Mesenchymal stem cell (in vitro differentiated cells and primary cell): ENCODE data around the gene PIGV.
A peak's percentile ranks its signal among the peaks of the same experiment; 100 is the strongest.

Experiments used
- DNase-seq: peaks from one replicate; pipeline ENCODE4 v3.0.0-alpha.2; 2013
- H2AFZ ChIP-seq: one replicate; pipeline ENCODE4 v1.6.1; 2013; ENCODE audit warnings: low read depth, mild to moderate bottlenecking, control low read depth, inconsistent platforms, low read length, moderate library complexity
- H2AK5ac ChIP-seq: 2 replicates; pipeline ENCODE4 v1.6.1; 2013; ENCODE audit warnings: low read length, moderate library complexity, mild to moderate bottlenecking, inconsistent platforms; ENCODE audit not compliant: severe bottlenecking
- H2BK120ac ChIP-seq: one replicate; pipeline ENCODE4 v1.6.1; 2013; ENCODE audit warnings: low read depth, mild to moderate bottlenecking, inconsistent platforms, low read length, moderate library complexity
- H2BK12ac ChIP-seq, 2 experiments: one replicate each; pipeline ENCODE4 v1.6.1; 2013; ENCODE audit warnings: inconsistent platforms in 2 of 2, low read length in 2 of 2, mild to moderate bottlenecking in 2 of 2, moderate library complexity in 2 of 2, control low read depth in 1 of 2
- H2BK15ac ChIP-seq: one replicate; pipeline ENCODE4 v1.6.1; 2013; ENCODE audit warnings: mild to moderate bottlenecking, low read depth, inconsistent platforms; ENCODE audit not compliant: poor library complexity, severe bottlenecking
- H2BK5ac ChIP-seq: 2 replicates; pipeline ENCODE4 v1.6.1; 2013; ENCODE audit warnings: low read depth, mild to moderate bottlenecking, low read length, control low read depth, inconsistent platforms; ENCODE audit not compliant: poor library complexity, severe bottlenecking
- H3K14ac ChIP-seq, 2 experiments: one replicate each; pipeline ENCODE4 v1.6.1; 2013; ENCODE audit warnings: inconsistent platforms in 2 of 2, low read length in 2 of 2, control low read depth in 1 of 2, mild to moderate bottlenecking in 1 of 2, moderate library complexity in 1 of 2
- H3K18ac ChIP-seq, 2 experiments: one replicate each; pipeline ENCODE4 v1.6.1; 2013; ENCODE audit warnings: inconsistent platforms in 2 of 2, low read length in 2 of 2, control low read depth in 1 of 2, low read depth in 1 of 2, mild to moderate bottlenecking in 1 of 2
- H3K23ac ChIP-seq, 2 experiments: one replicate each; pipeline ENCODE4 v1.6.1; 2013; ENCODE audit warnings: inconsistent platforms in 2 of 2, low read length in 2 of 2, mild to moderate bottlenecking in 2 of 2, moderate library complexity in 2 of 2, control low read depth in 1 of 2
- H3K27ac ChIP-seq: 2 replicates; pipeline ENCODE4 v1.5.1; 2013; ENCODE audit warnings: mild to moderate bottlenecking, moderate library complexity, low read length, control low read depth, inconsistent platforms; ENCODE audit not compliant: poor library complexity, severe bottlenecking
- H3K27me3 ChIP-seq, 2 experiments: 2 replicates each; pipeline versions ENCODE4 v1.6.1 to v1.7.0; 2013; ENCODE audit warnings: low read length in 2 of 2, mild to moderate bottlenecking in 2 of 2, moderate library complexity in 2 of 2, control low read depth in 1 of 2, inconsistent platforms in 1 of 2; ENCODE audit not compliant: control insufficient read depth in 1 of 2, insufficient read depth in 1 of 2
- H3K36me3 ChIP-seq, 2 experiments: 2 replicates each; pipeline versions ENCODE4 v1.6.1 to v1.7.0; 2013; ENCODE audit warnings: low read length in 2 of 2, control low read depth in 1 of 2, inconsistent platforms in 1 of 2, low read depth in 1 of 2, mild to moderate bottlenecking in 1 of 2; ENCODE audit not compliant: insufficient read depth in 2 of 2, control insufficient read depth in 1 of 2
- H3K4ac ChIP-seq, 2 experiments: one replicate each; pipeline ENCODE4 v1.6.1; 2013; ENCODE audit warnings: inconsistent platforms in 2 of 2, low read length in 2 of 2, mild to moderate bottlenecking in 2 of 2, moderate library complexity in 2 of 2, control low read depth in 1 of 2, low read depth in 1 of 2
- H3K4me1 ChIP-seq: 2 replicates; pipeline ENCODE4 v1.6.1; 2013; ENCODE audit warnings: low read depth, low read length, control low read depth; ENCODE audit not compliant: control insufficient read depth, insufficient read depth
- H3K4me2 ChIP-seq: 2 replicates; pipeline ENCODE4 v1.6.1; 2013; ENCODE audit warnings: low read length, mild to moderate bottlenecking, inconsistent platforms; ENCODE audit not compliant: poor library complexity, severe bottlenecking
- H3K4me3 ChIP-seq, 2 experiments: 2 replicates each; pipeline versions ENCODE4 v1.5.1 to v1.7.0; 2013; ENCODE audit warnings: low read length in 2 of 2, mild to moderate bottlenecking in 2 of 2, control low read depth in 1 of 2, low read depth in 1 of 2; ENCODE audit not compliant: insufficient read depth in 1 of 2
- H3K79me1 ChIP-seq: replicated peaks from 2 replicates; pipeline ENCODE4 v1.6.1; 2013; ENCODE audit warnings: mild to moderate bottlenecking, control low read depth, low read length, inconsistent platforms; ENCODE audit not compliant: poor library complexity, severe bottlenecking
- H3K9ac ChIP-seq: 2 replicates; pipeline ENCODE4 v1.7.0; 2013; ENCODE audit warnings: mild to moderate bottlenecking, low read length, moderate library complexity
- H3K9me3 ChIP-seq: 2 replicates; pipeline ENCODE4 v1.7.0; 2013; ENCODE audit warnings: mild to moderate bottlenecking, low read length; ENCODE audit not compliant: control insufficient read depth
- H4K8ac ChIP-seq: one replicate; pipeline ENCODE4 v1.6.1; 2013; ENCODE audit warnings: inconsistent platforms, mild to moderate bottlenecking, low read length, moderate library complexity
- H4K91ac ChIP-seq: one replicate; pipeline ENCODE4 v1.6.1; 2013; ENCODE audit warnings: mild to moderate bottlenecking, low read length, inconsistent platforms
- WGBS: methylation state at CpG from one replicate; pipeline ENCODE4 v1.1.7; 2013; ENCODE audit warnings: mixed read lengths; 5-methylcytosine and 5-hydroxymethylcytosine counted together

The PIGV gene

DNA sequence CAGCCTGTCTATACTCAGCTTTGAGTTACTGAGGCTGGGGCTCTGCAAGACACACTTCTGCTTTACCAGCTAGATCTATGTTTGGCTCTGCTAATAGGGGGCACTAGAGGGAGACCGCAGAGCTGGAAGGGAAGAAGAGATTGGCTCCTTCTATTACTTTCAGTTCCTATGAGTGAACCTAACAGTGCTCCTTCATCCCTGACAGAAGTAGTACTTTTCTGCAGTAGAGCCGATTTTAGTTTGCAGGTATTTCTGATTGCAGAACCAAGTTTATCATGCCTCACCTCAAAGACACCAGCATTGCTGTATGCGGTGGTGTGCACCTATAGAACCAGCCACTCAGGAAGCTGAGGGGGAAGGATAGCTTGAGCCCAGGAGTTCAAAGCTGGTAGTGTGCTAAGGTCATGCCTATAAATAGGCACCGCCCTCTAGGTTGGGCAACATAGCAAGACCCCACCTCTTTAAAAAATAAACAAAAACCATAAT lies 33.1 kb downstream of the PIGV start:
- H2BK5ac ChIP-seq = no peak overlapping the region
- H4K8ac ChIP-seq = no peak overlapping the region
- no peak overlapping the region for H3K27ac ChIP-seq
- H3K23ac ChIP-seq = no peak overlapping the region
- no peak overlapping the region for H2BK15ac ChIP-seq
- H2BK120ac ChIP-seq = no peak overlapping the region
- H3K4me1 ChIP-seq = peaks cover 3% of the 10 kb centered on the region
- DNase-seq = no peak
- no peaks in the 10 kb centered on the region for H3K27me3 ChIP-seq
- H3K4me2 ChIP-seq = no peak overlapping the region
- no peak overlapping the region for H3K4ac ChIP-seq
- H3K18ac ChIP-seq = no peak overlapping the region
- no peak overlapping the region for H3K14ac ChIP-seq
- H3K9me3 ChIP-seq = no peaks in the 10 kb centered on the region
- no peak overlapping the region for H4K91ac ChIP-seq
- H3K9ac ChIP-seq = no peak overlapping the region
- no peaks in the 10 kb centered on the region for H3K79me1 ChIP-seq
- H2AK5ac ChIP-seq = no peak overlapping the region
- H2BK12ac ChIP-seq = no peak overlapping the region
- H2AFZ ChIP-seq = no peak overlapping the region
- WGBS = 98% methylated on average over 4 of the region's 4 CpGs
- H3K36me3 ChIP-seq = no peaks in the 10 kb centered on the region
- no peak overlapping the region for H3K4me3 ChIP-seq

DNA sequence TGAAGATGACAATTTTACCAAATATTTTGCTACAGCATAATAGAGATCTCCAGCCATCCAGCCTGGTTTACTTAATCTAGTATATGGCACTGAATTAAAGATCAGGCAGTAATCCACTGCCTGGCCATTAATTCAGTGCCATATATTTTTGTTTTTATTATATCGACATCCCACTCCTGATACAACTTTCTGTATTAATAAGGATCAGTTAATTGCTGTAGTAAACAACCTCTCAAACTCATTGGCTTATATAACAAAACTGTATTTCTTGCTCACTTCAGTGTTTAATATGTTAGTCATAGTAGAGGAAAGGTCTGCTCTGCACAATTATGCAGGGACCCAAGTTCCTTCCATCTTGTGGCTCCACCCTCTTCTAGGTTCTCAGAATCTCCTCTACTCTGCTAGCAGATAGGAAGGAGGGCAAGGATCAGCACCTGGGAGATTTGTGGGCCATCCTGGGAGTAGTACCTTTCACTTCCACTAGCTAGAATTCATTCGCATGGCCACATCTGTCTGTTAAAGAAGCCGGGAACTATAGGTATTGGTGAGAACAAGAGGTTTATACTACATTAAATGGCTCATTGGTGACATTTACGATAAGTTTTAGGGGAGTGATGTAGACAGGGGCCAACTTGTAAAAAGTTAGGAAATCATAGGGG lies 35.1 kb downstream of the PIGV start:
- no peak overlapping the region for H2AFZ ChIP-seq
- no peak overlapping the region for H2BK15ac ChIP-seq
- H3K9me3 ChIP-seq = no peaks in the 10 kb centered on the region
- H3K23ac ChIP-seq = no peak overlapping the region
- H3K14ac ChIP-seq = no peak overlapping the region
- H3K4me3 ChIP-seq = no peak overlapping the region
- H3K9ac ChIP-seq = no peak overlapping the region
- H3K27ac ChIP-seq = no peak overlapping the region
- no peak overlapping the region for H3K4me2 ChIP-seq
- no peak overlapping the region for H2BK5ac ChIP-seq
- H3K27me3 ChIP-seq = no peaks in the 10 kb centered on the region
- WGBS = 97% methylated on average over 3 of the region's 4 CpGs
- H2BK120ac ChIP-seq = no peak overlapping the region
- no peak overlapping the region for H4K8ac ChIP-seq
- H3K18ac ChIP-seq = no peak overlapping the region
- no peak for DNase-seq
- H3K79me1 ChIP-seq = peaks cover 5% of the 10 kb centered on the region
- no peak overlapping the region for H4K91ac ChIP-seq
- H3K36me3 ChIP-seq = no peaks in the 10 kb centered on the region
- no peak overlapping the region for H2AK5ac ChIP-seq
- peaks cover 12% of the 10 kb centered on the region for H3K4me1 ChIP-seq
- H2BK12ac ChIP-seq = no peak overlapping the region
- H3K4ac ChIP-seq = no peak overlapping the region

DNA sequence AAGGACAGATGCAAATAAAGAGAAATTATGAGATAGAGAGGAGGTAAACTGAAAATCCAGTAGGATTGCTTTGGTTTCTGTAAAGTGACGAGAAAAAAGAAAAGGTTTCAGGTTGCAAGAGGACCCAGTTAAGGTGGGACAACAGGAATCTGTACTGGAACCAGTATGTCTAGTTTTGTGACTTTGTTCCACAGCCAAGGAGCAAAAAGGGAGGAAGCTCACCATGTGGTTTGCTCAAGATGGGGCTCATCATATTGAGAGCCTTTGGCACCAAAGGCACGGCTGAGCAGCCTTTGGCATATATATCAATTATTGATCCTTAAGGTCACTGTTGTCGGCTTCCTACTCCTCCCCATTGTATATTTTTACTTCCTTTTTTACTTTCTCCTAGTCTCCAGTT lies 37.0 kb downstream of the PIGV start:
- H2AK5ac ChIP-seq = no peak overlapping the region
- peaks cover 8% of the 10 kb centered on the region for H3K79me1 ChIP-seq
- DNase-seq = no peak
- H4K91ac ChIP-seq = no peak overlapping the region
- no peak overlapping the region for H2BK5ac ChIP-seq
- H4K8ac ChIP-seq = no peak overlapping the region
- no peak overlapping the region for H3K14ac ChIP-seq
- H3K4me1 ChIP-seq = peaks cover 22% of the 10 kb centered on the region
- no peak overlapping the region for H3K18ac ChIP-seq
- H3K4me2 ChIP-seq = no peak overlapping the region
- H3K9me3 ChIP-seq = no peaks in the 10 kb centered on the region
- no peak overlapping the region for H2BK120ac ChIP-seq
- H3K4me3 ChIP-seq = no peak overlapping the region
- no peaks in the 10 kb centered on the region for H3K27me3 ChIP-seq
- H3K27ac ChIP-seq = no peak overlapping the region
- no peak overlapping the region for H3K4ac ChIP-seq
- H3K36me3 ChIP-seq = peaks cover 0 to 5% of the 10 kb centered on the region in 2 experiments
- no peak overlapping the region for H3K9ac ChIP-seq
- WGBS = 95% methylated on average over 3 of the region's 3 CpGs
- H2BK15ac ChIP-seq = no peak overlapping the region
- H3K23ac ChIP-seq = no peak overlapping the region
- no peak overlapping the region for H2AFZ ChIP-seq
- H2BK12ac ChIP-seq = no peak overlapping the region

DNA sequence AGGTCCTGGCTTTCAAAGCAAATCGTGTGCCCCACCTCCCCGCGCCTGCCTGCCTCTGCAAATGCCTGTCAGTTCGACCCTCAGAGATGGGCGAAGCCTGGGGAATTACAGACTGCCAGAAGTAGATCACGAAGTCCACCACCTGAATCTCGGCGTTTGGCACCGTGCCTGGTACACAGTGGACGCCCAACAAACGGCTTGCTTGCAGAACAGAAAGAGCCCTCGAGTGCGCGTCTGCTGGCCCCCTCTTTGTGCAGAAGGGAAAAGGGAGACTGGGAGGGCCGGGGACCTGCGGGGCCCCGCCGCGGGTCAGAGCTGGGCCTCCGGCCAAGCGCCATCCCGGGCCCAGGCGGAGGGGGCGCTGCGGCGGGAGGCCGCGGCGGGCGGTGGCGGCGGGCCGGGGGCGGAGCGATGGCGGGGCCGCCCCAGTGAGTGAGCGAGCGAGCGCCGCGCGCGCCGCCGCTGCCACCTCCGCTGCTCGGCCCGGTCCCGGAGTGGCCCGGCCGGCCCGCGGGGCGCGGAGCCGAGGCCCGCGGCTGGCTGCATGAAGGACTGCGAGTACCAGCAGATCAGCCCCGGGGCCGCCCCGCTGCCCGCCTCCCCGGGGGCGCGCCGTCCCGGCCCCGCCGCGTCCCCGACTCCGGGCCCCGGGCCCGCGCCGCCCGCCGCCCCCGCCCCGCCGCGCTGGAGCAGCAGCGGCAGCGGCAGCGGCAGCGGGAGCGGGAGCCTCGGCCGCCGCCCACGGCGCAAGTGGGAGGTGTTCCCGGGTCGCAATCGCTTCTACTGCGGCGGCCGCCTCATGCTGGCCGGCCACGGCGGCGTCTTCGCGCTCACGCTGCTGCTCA lies 38.7 kb downstream of the PIGV start, which contains the start of gene ZDHHC18:
Gene ZDHHC18 (plus strand): TSS at position 428 of the 845 bp plus-strand sequence. CDS start 117 bp downstream, at position 545.
- Histone ChIP-seq H3K14ac (peak within 1 kb of the TSS; percentile 87 to 89), H4K91ac (peak within 1 kb of the TSS; percentile 65), H3K9me3 (no peaks in the 10 kb centered on the region), H2BK5ac (no peak within 1 kb of the TSS), H3K36me3 (peaks cover 1 to 9% of the 10 kb centered on the region in 2 experiments), H3K9ac (peak within 1 kb of the TSS; percentile 85), H2BK120ac (peak within 1 kb of the TSS; percentile 55), H3K27me3 (no peaks in the 10 kb centered on the region), H2AFZ (peak within 1 kb of the TSS; percentile 46), H3K4me3 (peak within 1 kb of the TSS; percentile 81 to 85), H3K23ac (peak within 1 kb of the TSS in 1 of 2 experiments; percentile 84), H3K79me1 (peaks cover 18% of the 10 kb centered on the region), H2AK5ac (peak within 1 kb of the TSS; percentile 12), H3K4me2 (peak within 1 kb of the TSS; percentile 97), H3K27ac (peak within 1 kb of the TSS; percentile 55), H3K18ac (peak within 1 kb of the TSS; percentile 82 to 89), H2BK15ac (peak within 1 kb of the TSS; percentile 83), H3K4ac (peak within 1 kb of the TSS; percentile 81), H4K8ac (peak within 1 kb of the TSS; percentile 93), H2BK12ac (peak within 1 kb of the TSS; percentile 56 to 93), H3K4me1 (peaks cover 22% of the 10 kb centered on the region)
- DNase-seq = peak; percentile 56
- WGBS = 4% methylated on average over 39 of the region's 107 CpGs
